IMR-90 (cell line): Measurements from ENCODE around the gene PRSS2. TPM values are rescaled to one million over a fixed set of nuclear protein-coding genes. Genes with fewer than 3 reads are reported as not detected.

ENCODE experiments used
- ATAC-seq: fragments of 200-7000 bp; cut with Tn5 transposase; 2 replicates; pipeline ENCODE4 v1.9.1; 2020; ENCODE audit warnings: low read depth, mild to moderate bottlenecking, moderate library complexity
- BruUV-seq: library from RNA; stranded (reverse); fragments of 400-500 nt; replicated peaks from 2 replicates; lab custom pipeline; 2021; lab: Mats Ljungman, UMichigan
- CTCF ChIA-PET: fragments of 300-600 bp; formaldehyde crosslinking; extraction: SDS; loops from one replicate; lab custom pipeline; 2021; ENCODE audit warnings: antibody characterized with exemption; lab: Yijun Ruan, JAX
- POLR2A ChIA-PET: fragments of 300-600 bp; sonication (Branson Sonifier 250); formaldehyde crosslinking; loops from one replicate; lab custom pipeline; 2022; ENCODE audit warnings: antibody characterized with exemption; ENCODE audit not compliant: unreplicated experiment; lab: Charles Lee
- DNase-seq: peaks from one replicate; pipeline ENCODE4 v3.0.0; 2013
- H2AFZ ChIP-seq: replicated peaks from 2 replicates; pipeline ENCODE3; 2013; ENCODE audit warnings: low read length, mild to moderate bottlenecking; ENCODE audit not compliant: poor library complexity
- H2AK5ac ChIP-seq: 2 replicates; pipeline ENCODE4 v1.6.1; 2013; ENCODE audit warnings: low read depth, low read length, inconsistent platforms
- H2AK9ac ChIP-seq: replicated peaks from 2 replicates; pipeline ENCODE3; 2013; ENCODE audit warnings: mild to moderate bottlenecking, low read depth, low read length, moderate library complexity; ENCODE audit not compliant: poor library complexity
- H2BK120ac ChIP-seq: 2 replicates; pipeline ENCODE4 v1.6.1; 2013; ENCODE audit warnings: low read depth, low read length, inconsistent platforms
- H2BK15ac ChIP-seq: 3 replicates; pipeline ENCODE4 v1.6.1; 2013; ENCODE audit warnings: low read depth, low read length, inconsistent platforms
- H2BK20ac ChIP-seq: 2 replicates; pipeline ENCODE4 v1.6.1; 2013; ENCODE audit warnings: low read depth, mild to moderate bottlenecking, inconsistent platforms, low read length, moderate library complexity
- H2BK5ac ChIP-seq: 2 replicates; pipeline ENCODE4 v1.6.1; 2013; ENCODE audit warnings: mild to moderate bottlenecking, low read depth, low read length, inconsistent platforms; ENCODE audit not compliant: poor library complexity, severe bottlenecking
- H3K14ac ChIP-seq: replicated peaks from 2 replicates; pipeline ENCODE4 v1.6.1; 2013; ENCODE audit warnings: low read depth, low read length, inconsistent platforms
- H3K18ac ChIP-seq: 2 replicates; pipeline ENCODE4 v1.6.1; 2013; ENCODE audit warnings: low read depth, low read length, control low read depth
- H3K23ac ChIP-seq: 2 replicates; pipeline ENCODE4 v1.6.1; 2013; ENCODE audit warnings: low read depth, low read length, inconsistent platforms
- H3K27ac ChIP-seq: 2 replicates; pipeline ENCODE4 v1.5.1; 2013; ENCODE audit warnings: mild to moderate bottlenecking, control low read depth, low read length; ENCODE audit not compliant: insufficient read depth
- H3K27me3 ChIP-seq: 2 replicates; pipeline ENCODE4 v1.6.1; 2013; ENCODE audit warnings: low read length; ENCODE audit not compliant: control insufficient read depth, insufficient read depth
- H3K36me3 ChIP-seq: 2 replicates; pipeline ENCODE4 v1.6.1; 2013; ENCODE audit warnings: low read length, mixed read lengths; ENCODE audit not compliant: control insufficient read depth, insufficient read depth
- H3K4ac ChIP-seq: 2 replicates; pipeline ENCODE4 v1.6.1; 2013; ENCODE audit warnings: low read depth, low read length, inconsistent platforms
- H3K4me1 ChIP-seq: 2 replicates; pipeline ENCODE4 v1.6.1; 2013; ENCODE audit warnings: low read length, mixed read lengths; ENCODE audit not compliant: control insufficient read depth, insufficient read depth
- H3K4me2 ChIP-seq: 2 replicates; pipeline ENCODE4 v1.6.1; 2013; ENCODE audit warnings: low read depth, mild to moderate bottlenecking, control low read depth, low read length, moderate library complexity
- H3K4me3 ChIP-seq: 2 replicates; pipeline ENCODE4 v1.5.1; 2013; ENCODE audit warnings: low read depth, mild to moderate bottlenecking, control low read depth, low read length, moderate library complexity; ENCODE audit not compliant: insufficient read depth
- H3K56ac ChIP-seq: 2 replicates; pipeline ENCODE4 v1.6.1; 2013; ENCODE audit warnings: low read length, inconsistent platforms; ENCODE audit not compliant: insufficient read depth; ENCODE audit errors: extremely low read depth
- H3K79me1 ChIP-seq, 2 experiments: 2 replicates each; pipeline ENCODE4 v1.6.1; 2013; ENCODE audit warnings: low read length in 2 of 2, inconsistent platforms in 1 of 2, low read depth in 1 of 2
- H3K9ac ChIP-seq: 2 replicates; pipeline ENCODE4 v1.6.1; 2013; ENCODE audit warnings: low read depth, low read length, control low read depth
- H3K9me1 ChIP-seq: 2 replicates; pipeline ENCODE4 v1.6.1; 2013; ENCODE audit warnings: low read length, inconsistent platforms; ENCODE audit not compliant: insufficient read depth
- H3K9me3 ChIP-seq: 2 replicates; pipeline ENCODE4 v1.6.1; 2013; ENCODE audit warnings: low read length; ENCODE audit not compliant: control insufficient read depth, insufficient read depth
- H4K20me1 ChIP-seq: 2 replicates; pipeline ENCODE4 v1.6.1; 2013; ENCODE audit warnings: low read length, inconsistent platforms; ENCODE audit not compliant: insufficient read depth
- H4K5ac ChIP-seq: 2 replicates; pipeline ENCODE4 v1.6.1; 2013; ENCODE audit warnings: mild to moderate bottlenecking, low read depth, low read length, control low read depth
- H4K8ac ChIP-seq, 2 experiments: 2 replicates each; pipeline ENCODE4 v1.6.1; 2013; ENCODE audit warnings: low read depth in 2 of 2, low read length in 2 of 2, control low read depth in 1 of 2, inconsistent platforms in 1 of 2
- H4K91ac ChIP-seq: 2 replicates; pipeline ENCODE4 v1.6.1; 2013; ENCODE audit warnings: low read depth, low read length, inconsistent platforms; ENCODE audit not compliant: insufficient read depth
- CEBPB ChIP-seq: IDR thresholded peaks from 2 replicates; pipeline ENCODE4 v1.6.1; 2012; ENCODE audit warnings: low read depth, low read length, improper control_type of control experiment
- CTCF ChIP-seq: conservative IDR thresholded peaks from 2 replicates; pipeline ENCODE4 v1.5.1; 2012; ENCODE audit warnings: mild to moderate bottlenecking, low read depth, low read length, improper control_type of control experiment
- ELK1 ChIP-seq: fragments of 150-350 bp; IDR thresholded peaks from 2 replicates; pipeline ENCODE4 v1.6.1; 2016; ENCODE audit warnings: low read depth, mild to moderate bottlenecking, low read length, moderate library complexity, borderline replicate concordance
- FOS ChIP-seq: fragments of 150-350 bp; IDR thresholded peaks from 2 replicates; pipeline ENCODE4 v1.6.1; 2016; ENCODE audit warnings: low read depth, low read length
- MAFK ChIP-seq: IDR thresholded peaks from 2 replicates; pipeline ENCODE4 v1.6.1; 2012; ENCODE audit warnings: low read depth, low read length, improper control_type of control experiment
- MXI1 ChIP-seq: IDR thresholded peaks from 2 replicates; pipeline ENCODE4 v1.6.1; 2012; ENCODE audit warnings: low read depth, mild to moderate bottlenecking, low read length, moderate library complexity, borderline replicate concordance
- NFE2L2 ChIP-seq: fragments of 150-350 bp; IDR thresholded peaks from 2 replicates; pipeline ENCODE4 v1.6.1; 2016; ENCODE audit warnings: low read depth, mild to moderate bottlenecking, low read length
- POLR2A ChIP-seq: IDR thresholded peaks from 2 replicates; pipeline ENCODE4 v1.6.1; 2012; ENCODE audit warnings: mild to moderate bottlenecking, low read depth, low read length
- RAD21 ChIP-seq: IDR thresholded peaks from 2 replicates; pipeline ENCODE4 v1.6.1; 2012; ENCODE audit warnings: low read length, improper control_type of control experiment
- RCOR1 ChIP-seq: IDR thresholded peaks from 2 replicates; pipeline ENCODE4 v1.6.1; 2012; ENCODE audit warnings: mild to moderate bottlenecking, low read length, improper control_type of control experiment; ENCODE audit not compliant: insufficient replicate concordance
- RFX5 ChIP-seq: IDR thresholded peaks from 2 replicates; pipeline ENCODE4 v1.8.0; 2012; ENCODE audit warnings: low read depth, mild to moderate bottlenecking, low read length, moderate library complexity
- SMC3 ChIP-seq: fragments of 150-350 bp; IDR thresholded peaks from 2 replicates; pipeline ENCODE4 v1.6.1; 2016; ENCODE audit warnings: low read depth, mild to moderate bottlenecking, antibody characterized with exemption, low read length, moderate library complexity
- USF2 ChIP-seq: fragments of 150-350 bp; IDR thresholded peaks from 2 replicates; pipeline ENCODE4 v1.6.1; 2017; ENCODE audit warnings: mild to moderate bottlenecking, antibody characterized with exemption, low read length, low read depth
- whole genome bisulfite sequencing, 2 experiments: methylation state at CpG; one replicate each; pipeline versions ENCODE4 v1.1.5 to v1.1.7; 2013; ENCODE audit warnings: missing lambda C conversion rate in 2 of 2; ENCODE audit not compliant: insufficient read length in 1 of 2; ENCODE audit errors: extremely low coverage in 2 of 2; 5-methylcytosine and 5-hydroxymethylcytosine counted together
- dilution Hi-C: fragments of 300-500 bp; cut with HindIII; formaldehyde crosslinking; loops from one replicate; pipeline ENCODE4 v1.14.3; 2018; ENCODE audit warnings: low sequenced_read_pairs; ENCODE audit not compliant: unreplicated experiment
- in situ Hi-C: fragments of 300-500 bp; cut with MboI; formaldehyde crosslinking; loops from 3 replicates; pipeline ENCODE4 v1.14.3; 2019; ENCODE audit warnings: low sequenced_read_pairs, inconsistent platforms, mixed read lengths
- intact Hi-C: fragments of 100-400 bp; cut with micrococcal nuclease; formaldehyde crosslinking; loops from 2 replicates; pipeline ENCODE4 v1.10.0; 2022
- polyA plus RNA-seq, 3 experiments: library from polyadenylated mRNA; depleted of rRNA; stranded (reverse); fragments of >200 nt; gene quantifications; 2 replicates each; pipeline ENCODE4 v1.2.3, GENCODE V29; 2012; ENCODE audit warnings: low replicate concordance in 1 of 3
- total RNA-seq: library from RNA; depleted of rRNA; stranded (reverse); fragments of >200 nt; gene quantifications from 2 replicates; pipeline ENCODE4 v1.2.3, GENCODE V29; 2012

PRSS2 gene
- total and polyA plus RNA-seq, 2 of the 4 experiments (the other 2 are of a cell fraction), result not detected

GRCh38 chr7:142739923-142740492, 30.8 kb upstream of the PRSS2 start:
- CTCF ChIA-PET, result no interaction called here

More at GRCh38 chr7:142739923-142740492, 30.8 kb upstream of the PRSS2 start:
- Histone ChIP-seq H3K27me3 (no peaks in the 10 kb centered on the region), H3K56ac (no peak overlapping the region), H3K4me1 (no peaks in the 10 kb centered on the region), H3K4ac (no peak overlapping the region), H2BK15ac (no peak overlapping the region), H3K36me3 (no peaks in the 10 kb centered on the region), H3K9ac (no peak overlapping the region), H2AK9ac (no peak overlapping the region), H3K9me3 (no peaks in the 10 kb centered on the region), H2BK120ac (no peak overlapping the region), H4K8ac (no peak overlapping the region), H2AK5ac (no peak overlapping the region), H4K5ac (no peak overlapping the region), H3K79me1 (no peaks in the 10 kb centered on the region), H3K9me1 (no peaks in the 10 kb centered on the region), H2BK5ac (no peak overlapping the region), H3K18ac (no peak overlapping the region), H3K4me2 (no peak overlapping the region), H4K91ac (no peak overlapping the region), H3K4me3 (no peak overlapping the region), H3K14ac (no peak overlapping the region), H4K20me1 (no peaks in the 10 kb centered on the region), H2AFZ (no peak overlapping the region), H3K27ac (no peak overlapping the region), H3K23ac (no peak overlapping the region), H2BK20ac (no peak overlapping the region)
- ATAC-seq, result no peak
- intact Hi-C loops (no loop called here), dilution Hi-C loops (no loop called here), in situ Hi-C loops (no loop called here)
- TF ChIP-seq MXI1 (no peak), NFE2L2 (no peak), FOS (no peak), SMC3 (no peak), ELK1 (no peak), MAFK (no peak), RFX5 (no peak), RAD21 (no peak), CTCF (no peak), CEBPB (no peak), USF2 (no peak), RCOR1 (no peak), POLR2A (no peak)
- no peak for DNase-seq
- 20% methylated on average over 1 of the region's 2 CpGs; no CpG with 5 or more reads in 1 of the 2 experiments for WGBS, 2 experiments
- POLR2A ChIA-PET, result no interaction called here
- BruUV-seq, result no TSS peak
